Measurements from ENCODE around the gene FAM81B.
"Not testable (repeated sequence)": the region's sequence is repeated elsewhere in the genome, so short reads cannot be mapped to it uniquely, and the experiment has no call there.

DNA sequence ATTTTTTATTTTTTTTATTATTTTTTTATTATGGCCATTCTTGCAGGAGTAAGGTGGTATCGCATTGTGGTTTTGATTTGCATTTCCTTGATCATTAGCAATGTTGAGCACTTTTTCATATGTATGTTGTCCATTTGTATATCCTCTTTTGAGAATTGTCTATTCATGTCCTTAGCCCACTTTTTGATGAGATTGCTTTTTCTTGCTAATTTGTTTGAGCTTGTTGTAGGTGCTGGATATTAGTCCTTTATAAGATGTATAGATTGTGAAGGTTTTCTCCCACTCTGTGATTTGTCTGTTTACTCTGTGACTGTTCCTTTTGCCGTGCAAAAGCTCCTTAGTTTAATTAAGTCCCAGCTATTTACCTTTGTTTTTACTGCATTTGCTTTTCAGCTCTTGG is 30.5 kb upstream of the FAM81B start:
- TF ChIP-seq POLR2AphosphoS5 (IDR thresholded peaks at IDR 0.05); MXI1 (conservative IDR thresholded peaks at IDR 0.05; ENCODE audit: poor library complexity, severe bottlenecking); EZH2 (IDR thresholded peaks at IDR 0.05; ENCODE audit: borderline replicate concordance, insufficient read depth, low read length, poor library complexity, severe bottlenecking); RAD21 (conservative IDR thresholded peaks at IDR 0.05); EP300 (conservative IDR thresholded peaks at IDR 0.05; ENCODE audit: poor library complexity, severe bottlenecking): not testable (repeated sequence)
- TF ChIP-seq, protein P1, sequence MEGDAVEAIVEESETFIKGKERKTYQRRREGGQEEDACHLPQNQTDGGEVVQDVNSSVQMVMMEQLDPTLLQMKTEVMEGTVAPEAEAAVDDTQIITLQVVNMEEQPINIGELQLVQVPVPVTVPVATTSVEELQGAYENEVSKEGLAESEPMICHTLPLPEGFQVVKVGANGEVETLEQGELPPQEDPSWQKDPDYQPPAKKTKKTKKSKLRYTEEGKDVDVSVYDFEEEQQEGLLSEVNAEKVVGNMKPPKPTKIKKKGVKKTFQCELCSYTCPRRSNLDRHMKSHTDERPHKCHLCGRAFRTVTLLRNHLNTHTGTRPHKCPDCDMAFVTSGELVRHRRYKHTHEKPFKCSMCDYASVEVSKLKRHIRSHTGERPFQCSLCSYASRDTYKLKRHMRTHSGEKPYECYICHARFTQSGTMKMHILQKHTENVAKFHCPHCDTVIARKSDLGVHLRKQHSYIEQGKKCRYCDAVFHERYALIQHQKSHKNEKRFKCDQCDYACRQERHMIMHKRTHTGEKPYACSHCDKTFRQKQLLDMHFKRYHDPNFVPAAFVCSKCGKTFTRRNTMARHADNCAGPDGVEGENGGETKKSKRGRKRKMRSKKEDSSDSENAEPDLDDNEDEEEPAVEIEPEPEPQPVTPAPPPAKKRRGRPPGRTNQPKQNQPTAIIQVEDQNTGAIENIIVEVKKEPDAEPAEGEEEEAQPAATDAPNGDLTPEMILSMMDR (IDR thresholded peaks at IDR 0.05; ENCODE audit: poor library complexity, severe bottlenecking): not testable (repeated sequence)
- TF ChIP-seq, protein P2, sequence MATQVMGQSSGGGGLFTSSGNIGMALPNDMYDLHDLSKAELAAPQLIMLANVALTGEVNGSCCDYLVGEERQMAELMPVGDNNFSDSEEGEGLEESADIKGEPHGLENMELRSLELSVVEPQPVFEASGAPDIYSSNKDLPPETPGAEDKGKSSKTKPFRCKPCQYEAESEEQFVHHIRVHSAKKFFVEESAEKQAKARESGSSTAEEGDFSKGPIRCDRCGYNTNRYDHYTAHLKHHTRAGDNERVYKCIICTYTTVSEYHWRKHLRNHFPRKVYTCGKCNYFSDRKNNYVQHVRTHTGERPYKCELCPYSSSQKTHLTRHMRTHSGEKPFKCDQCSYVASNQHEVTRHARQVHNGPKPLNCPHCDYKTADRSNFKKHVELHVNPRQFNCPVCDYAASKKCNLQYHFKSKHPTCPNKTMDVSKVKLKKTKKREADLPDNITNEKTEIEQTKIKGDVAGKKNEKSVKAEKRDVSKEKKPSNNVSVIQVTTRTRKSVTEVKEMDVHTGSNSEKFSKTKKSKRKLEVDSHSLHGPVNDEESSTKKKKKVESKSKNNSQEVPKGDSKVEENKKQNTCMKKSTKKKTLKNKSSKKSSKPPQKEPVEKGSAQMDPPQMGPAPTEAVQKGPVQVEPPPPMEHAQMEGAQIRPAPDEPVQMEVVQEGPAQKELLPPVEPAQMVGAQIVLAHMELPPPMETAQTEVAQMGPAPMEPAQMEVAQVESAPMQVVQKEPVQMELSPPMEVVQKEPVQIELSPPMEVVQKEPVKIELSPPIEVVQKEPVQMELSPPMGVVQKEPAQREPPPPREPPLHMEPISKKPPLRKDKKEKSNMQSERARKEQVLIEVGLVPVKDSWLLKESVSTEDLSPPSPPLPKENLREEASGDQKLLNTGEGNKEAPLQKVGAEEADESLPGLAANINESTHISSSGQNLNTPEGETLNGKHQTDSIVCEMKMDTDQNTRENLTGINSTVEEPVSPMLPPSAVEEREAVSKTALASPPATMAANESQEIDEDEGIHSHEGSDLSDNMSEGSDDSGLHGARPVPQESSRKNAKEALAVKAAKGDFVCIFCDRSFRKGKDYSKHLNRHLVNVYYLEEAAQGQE (IDR thresholded peaks at IDR 0.05; ENCODE audit: borderline replicate concordance): not testable (repeated sequence)
